Upper lobe of left lung (tissue), 6 donors: ENCODE data around the gene CUL2. TPM values are rescaled to one million over a fixed set of nuclear protein-coding genes. Genes with fewer than 3 reads are reported as not detected.

ENCODE experiments used
- ATAC-seq, 2 donors: fragments of 200-7000 bp; cut with Tn5 transposase; one replicate each; pipeline ENCODE4 v1.9.1; 2022; ENCODE audit warnings: mild to moderate bottlenecking in 2 of 2, moderate library complexity in 2 of 2; ENCODE audit not compliant: low FRiP score in 2 of 2
- DNase-seq, 2 donors: peaks; one replicate each; pipeline ENCODE4 v3.0.0-alpha.2; 2019 to 2020
- H3K27ac ChIP-seq, 4 donors: fragments of 200-600 bp; sonication (generic); one replicate each; pipeline ENCODE4 v1.5.1; 2016 to 2019
- H3K27me3 ChIP-seq, 4 donors: fragments of 200-600 bp; sonication (generic); one replicate each; pipeline ENCODE4 v1.5.1; 2017 to 2019
- H3K36me3 ChIP-seq, 4 donors: fragments of 200-600 bp; sonication (generic); one replicate each; pipeline ENCODE4 v1.5.1; 2016 to 2019
- H3K4me1 ChIP-seq, 4 donors: fragments of 200-600 bp; sonication (generic); one replicate each; pipeline ENCODE4 v1.5.1; 2018 to 2019
- H3K4me3 ChIP-seq, 4 donors: fragments of 200-600 bp; sonication (generic); one replicate each; pipeline ENCODE4 v1.5.1; 2017 to 2019; ENCODE audit warnings: mild to moderate bottlenecking in 2 of 4, moderate library complexity in 1 of 4
- H3K9me3 ChIP-seq, 4 donors: fragments of 200-600 bp; sonication (generic); one replicate each; pipeline ENCODE4 v1.5.1; 2018 to 2019
- EP300 ChIP-seq, 4 donors: sonication (generic); formaldehyde crosslinking; IDR thresholded peaks; one replicate each; pipeline ENCODE4 v1.5.1; 2017; ENCODE audit warnings: antibody characterized with exemption in 4 of 4, control low read depth in 2 of 4
- POLR2A ChIP-seq, 4 donors: fragments of 450-650 bp; IDR thresholded peaks; one replicate each; pipeline ENCODE4 v1.5.1; 2016 to 2017; ENCODE audit warnings: antibody characterized with exemption in 4 of 4, mild to moderate bottlenecking in 2 of 4
- POLR2AphosphoS5 ChIP-seq, 2 donors: sonication (generic); formaldehyde crosslinking; IDR thresholded peaks; one replicate each; pipeline ENCODE4 v1.5.1; 2017; ENCODE audit warnings: antibody characterized with exemption in 2 of 2
- WGBS, 2 donors: methylation state at CpG; one replicate each; pipeline ENCODE4 v1.1.5; 2017 to 2018; 5-methylcytosine and 5-hydroxymethylcytosine counted together
- total RNA-seq, 6 donors: library from RNA; depleted of rRNA in 4 of 6; stranded (reverse); fragments of >200 nt in 4 of 6; gene quantifications; one replicate each; pipeline versions ENCODE4 v1.1.0 to v1.2.1, GENCODE V29; 2016 to 2021
- TF ChIP-seq, protein P1 (sequence below), 6 experiments: fragments of 450-650 bp in 4 of 6; fragments of 200-600 bp in 2 of 6; sonication (generic) in 2 of 6; IDR thresholded peaks; one replicate each; pipeline ENCODE4 v1.5.1; 2016 to 2019; ENCODE audit warnings: antibody characterized with exemption in 6 of 6
- donor health status: DM: no; HTN: no; CAD: no; lungs with moderate emphysema.
- donor health status: DM: no; HTN: yes; CAD: no; lungs with severe emphysema.

CUL2 gene
- total RNA-seq, 6 donors from 2014 or later, result 11.8 to 30.7 (median 19.7) TPM

DNA sequence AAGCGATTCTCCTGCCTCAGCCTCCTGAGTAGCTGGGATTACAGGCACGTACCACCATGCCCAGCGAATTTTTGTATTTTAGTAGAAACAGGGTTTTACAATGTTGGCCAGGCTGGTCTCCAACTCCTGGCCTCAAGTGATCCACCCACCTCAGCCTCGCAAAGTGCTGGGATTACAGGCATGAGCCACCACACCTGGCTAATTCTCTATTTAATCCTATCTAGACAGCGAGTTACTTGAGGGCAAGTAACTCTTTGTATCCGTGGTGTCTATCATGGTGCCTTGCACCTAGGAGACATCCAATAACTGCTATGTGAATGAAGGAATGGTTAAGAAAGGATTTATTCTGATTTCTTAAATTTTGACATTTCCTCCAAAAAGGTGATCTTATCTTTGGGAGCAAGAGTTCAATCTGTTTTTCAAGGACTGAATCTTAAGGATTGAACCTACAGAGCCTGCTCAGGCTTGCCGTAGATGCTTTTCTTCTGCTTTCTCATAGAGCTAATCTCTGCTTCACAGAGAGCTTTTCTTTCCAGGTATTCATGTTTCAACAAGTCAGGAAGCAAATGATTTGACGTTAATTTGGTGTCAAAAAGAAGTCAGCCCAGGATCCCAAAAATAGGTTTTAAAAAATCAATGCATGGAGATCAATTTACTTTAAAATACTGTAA is 101.6 kb downstream of the CUL2 start:
- WGBS, 2 donors, result 93 to 96% methylated on average over 8 of the region's 8 CpGs
- no peak overlapping the region for H3K4me3 ChIP-seq
- DNase-seq (no peak), ATAC-seq (no peak)
- H3K4me1 ChIP-seq, result no peaks in the 10 kb centered on the region
- no peaks in the 10 kb centered on the region for H3K27me3 ChIP-seq
- H3K9me3 ChIP-seq, result peaks cover 8 to 18% (median 15%) of the 10 kb centered on the region in 4 donors
- TF ChIP-seq POLR2A (IDR thresholded peaks at IDR 0.05) (no peak), EP300 (IDR thresholded peaks at IDR 0.05) (no peak), POLR2AphosphoS5 (IDR thresholded peaks at IDR 0.05) (no peak)
- TF ChIP-seq, protein P1, sequence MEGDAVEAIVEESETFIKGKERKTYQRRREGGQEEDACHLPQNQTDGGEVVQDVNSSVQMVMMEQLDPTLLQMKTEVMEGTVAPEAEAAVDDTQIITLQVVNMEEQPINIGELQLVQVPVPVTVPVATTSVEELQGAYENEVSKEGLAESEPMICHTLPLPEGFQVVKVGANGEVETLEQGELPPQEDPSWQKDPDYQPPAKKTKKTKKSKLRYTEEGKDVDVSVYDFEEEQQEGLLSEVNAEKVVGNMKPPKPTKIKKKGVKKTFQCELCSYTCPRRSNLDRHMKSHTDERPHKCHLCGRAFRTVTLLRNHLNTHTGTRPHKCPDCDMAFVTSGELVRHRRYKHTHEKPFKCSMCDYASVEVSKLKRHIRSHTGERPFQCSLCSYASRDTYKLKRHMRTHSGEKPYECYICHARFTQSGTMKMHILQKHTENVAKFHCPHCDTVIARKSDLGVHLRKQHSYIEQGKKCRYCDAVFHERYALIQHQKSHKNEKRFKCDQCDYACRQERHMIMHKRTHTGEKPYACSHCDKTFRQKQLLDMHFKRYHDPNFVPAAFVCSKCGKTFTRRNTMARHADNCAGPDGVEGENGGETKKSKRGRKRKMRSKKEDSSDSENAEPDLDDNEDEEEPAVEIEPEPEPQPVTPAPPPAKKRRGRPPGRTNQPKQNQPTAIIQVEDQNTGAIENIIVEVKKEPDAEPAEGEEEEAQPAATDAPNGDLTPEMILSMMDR (IDR thresholded peaks at IDR 0.05), result no peak
- H3K36me3 ChIP-seq, result no peaks in the 10 kb centered on the region
- H3K27ac ChIP-seq, result no peak overlapping the region

DNA sequence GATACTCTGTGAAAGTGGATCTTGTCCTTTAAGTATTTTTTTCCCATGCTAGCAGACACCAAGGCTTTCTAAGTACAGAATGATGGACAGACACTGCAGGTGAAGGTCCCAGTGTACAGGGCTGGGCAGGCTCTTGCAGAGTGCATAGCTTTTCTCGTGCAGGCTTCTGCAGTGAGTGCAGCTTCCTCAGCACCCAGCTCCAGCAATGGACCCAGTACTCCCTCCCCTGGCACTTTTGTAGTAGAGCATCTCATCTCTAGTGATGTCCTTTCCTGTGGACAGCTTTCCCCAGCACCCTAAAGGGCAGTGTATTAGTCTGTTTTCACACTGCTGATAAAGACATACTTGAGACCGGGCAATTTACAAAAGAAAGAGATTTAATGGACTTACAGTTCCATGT is 104.3 kb downstream of the CUL2 start:
- TF ChIP-seq EP300 (IDR thresholded peaks at IDR 0.05) (no peak), POLR2A (IDR thresholded peaks at IDR 0.05) (no peak), POLR2AphosphoS5 (IDR thresholded peaks at IDR 0.05) (no peak)
- TF ChIP-seq, protein P1 (IDR thresholded peaks at IDR 0.05), result no peak
- H3K36me3 ChIP-seq, result no peaks in the 10 kb centered on the region
- no peaks in the 10 kb centered on the region for H3K27me3 ChIP-seq
- H3K4me3 ChIP-seq, result no peak overlapping the region
- 67 to 69% methylated on average over 2 of the region's 2 CpGs for WGBS, 2 donors
- H3K4me1 ChIP-seq, result no peaks in the 10 kb centered on the region
- no peak for DNase-seq
- no peak for ATAC-seq
- H3K27ac ChIP-seq, result no peak overlapping the region
- H3K9me3 ChIP-seq, result peaks cover 8 to 18% (median 15%) of the 10 kb centered on the region in 4 donors

DNA sequence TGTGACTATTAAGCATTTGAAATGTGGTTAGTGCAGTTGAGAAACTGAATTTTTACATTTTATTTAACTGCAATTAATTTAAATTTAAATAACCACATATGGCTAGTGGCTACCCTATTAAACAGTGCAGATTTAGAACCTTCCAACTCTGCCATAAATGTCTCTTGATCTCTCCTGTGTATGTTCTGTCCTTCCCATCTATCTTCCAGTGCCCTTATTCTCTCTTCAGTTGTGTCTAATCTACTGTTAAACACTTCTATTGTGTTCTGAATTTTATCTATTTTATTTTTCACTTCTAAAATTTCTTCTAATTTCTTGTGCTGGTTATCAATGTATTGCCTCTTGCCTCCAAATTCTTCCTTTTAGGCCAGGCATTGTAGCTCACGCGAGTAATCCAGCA is 105.0 kb downstream of the CUL2 start:
- Histone ChIP-seq H3K27me3 (no peaks in the 10 kb centered on the region), H3K27ac (no peak overlapping the region), H3K4me3 (no peak overlapping the region), H3K36me3 (no peaks in the 10 kb centered on the region), H3K4me1 (no peaks in the 10 kb centered on the region), H3K9me3 (peaks cover 8 to 18% (median 15%) of the 10 kb centered on the region in 4 donors)
- WGBS, 2 donors, result 98 to 100% methylated on average over 2 of the region's 2 CpGs
- ATAC-seq (no peak), DNase-seq (no peak)
- no peak for TF ChIP-seq EP300 (IDR thresholded peaks at IDR 0.05)
- TF ChIP-seq, protein P1 (IDR thresholded peaks at IDR 0.05), result no peak
- no peak for TF ChIP-seq POLR2A (IDR thresholded peaks at IDR 0.05)
- TF ChIP-seq POLR2AphosphoS5 (IDR thresholded peaks at IDR 0.05), result no peak

DNA sequence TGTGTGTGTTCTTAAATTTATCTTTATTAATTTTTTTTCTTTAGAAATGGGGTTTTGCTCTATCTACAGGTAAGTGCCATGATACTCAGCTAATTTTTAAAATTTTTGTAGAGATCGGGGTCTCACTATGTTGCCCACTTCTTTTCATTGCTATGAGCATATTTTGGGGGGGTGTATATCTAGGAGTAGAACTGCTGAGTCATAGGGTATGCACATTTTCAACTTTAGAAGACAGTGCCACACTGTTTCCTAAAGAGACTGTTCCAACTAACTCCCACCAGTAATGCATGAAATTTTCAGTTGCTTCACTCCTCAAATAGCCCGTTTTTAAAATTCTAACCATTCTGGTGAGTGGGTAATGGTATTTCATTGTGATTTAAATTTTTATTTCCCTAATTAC is 108.3 kb downstream of the CUL2 start:
- Histone ChIP-seq H3K27ac (no peak overlapping the region), H3K36me3 (no peaks in the 10 kb centered on the region), H3K9me3 (peaks cover 8 to 18% (median 15%) of the 10 kb centered on the region in 4 donors), H3K4me3 (no peak overlapping the region), H3K27me3 (no peaks in the 10 kb centered on the region), H3K4me1 (no peaks in the 10 kb centered on the region)
- TF ChIP-seq POLR2A (IDR thresholded peaks at IDR 0.05), result no peak
- no peak for TF ChIP-seq POLR2AphosphoS5 (IDR thresholded peaks at IDR 0.05)
- TF ChIP-seq, protein P1 (IDR thresholded peaks at IDR 0.05), result no peak
- TF ChIP-seq EP300 (IDR thresholded peaks at IDR 0.05), result no peak
- no peak for DNase-seq
- 88 to 94% methylated on average over 2 of the region's 2 CpGs for whole genome bisulfite sequencing, 2 donors
- no peak for ATAC-seq

DNA sequence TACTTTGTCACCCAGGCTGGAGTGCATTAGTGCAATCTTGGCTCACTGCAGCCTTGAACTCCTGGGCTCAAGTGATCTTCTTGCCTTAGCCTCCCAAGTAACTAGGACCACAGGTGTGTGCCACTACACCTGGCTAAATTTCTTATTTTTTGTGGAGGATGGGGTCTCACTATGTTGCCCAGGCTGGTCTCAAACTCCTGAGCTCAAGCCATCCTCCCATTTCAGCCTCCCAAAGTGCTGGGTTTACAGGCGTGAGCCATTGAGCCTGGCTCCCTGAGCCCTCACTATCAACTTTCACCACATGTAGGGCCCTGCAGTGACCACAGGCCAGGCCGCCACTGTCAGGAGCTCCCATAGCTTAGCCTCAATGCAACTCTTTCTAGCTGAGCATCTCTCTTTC is 110.2 kb downstream of the CUL2 start:
- no peaks in the 10 kb centered on the region for H3K27me3 ChIP-seq
- H3K4me1 ChIP-seq, result no peaks in the 10 kb centered on the region
- no peaks in the 10 kb centered on the region for H3K36me3 ChIP-seq
- ATAC-seq (no peak), DNase-seq (no peak)
- TF ChIP-seq EP300 (IDR thresholded peaks at IDR 0.05), result no peak
- TF ChIP-seq, protein P1 (IDR thresholded peaks at IDR 0.05), result no peak
- no peak for TF ChIP-seq POLR2A (IDR thresholded peaks at IDR 0.05)
- no peak for TF ChIP-seq POLR2AphosphoS5 (IDR thresholded peaks at IDR 0.05)
- peaks cover 2 to 13% (median 4%) of the 10 kb centered on the region in 4 donors for H3K9me3 ChIP-seq
- H3K4me3 ChIP-seq, result no peak overlapping the region
- WGBS, 2 donors, result 50 to 60% methylated on average over 2 of the region's 2 CpGs
- H3K27ac ChIP-seq, result no peak overlapping the region
